ENCODE results near the gene BBOX1.
"Not testable (repeated sequence)": the region's sequence is repeated elsewhere in the genome, so short reads cannot be mapped to it uniquely, and the experiment has no call there.

Gene BBOX1

DNA sequence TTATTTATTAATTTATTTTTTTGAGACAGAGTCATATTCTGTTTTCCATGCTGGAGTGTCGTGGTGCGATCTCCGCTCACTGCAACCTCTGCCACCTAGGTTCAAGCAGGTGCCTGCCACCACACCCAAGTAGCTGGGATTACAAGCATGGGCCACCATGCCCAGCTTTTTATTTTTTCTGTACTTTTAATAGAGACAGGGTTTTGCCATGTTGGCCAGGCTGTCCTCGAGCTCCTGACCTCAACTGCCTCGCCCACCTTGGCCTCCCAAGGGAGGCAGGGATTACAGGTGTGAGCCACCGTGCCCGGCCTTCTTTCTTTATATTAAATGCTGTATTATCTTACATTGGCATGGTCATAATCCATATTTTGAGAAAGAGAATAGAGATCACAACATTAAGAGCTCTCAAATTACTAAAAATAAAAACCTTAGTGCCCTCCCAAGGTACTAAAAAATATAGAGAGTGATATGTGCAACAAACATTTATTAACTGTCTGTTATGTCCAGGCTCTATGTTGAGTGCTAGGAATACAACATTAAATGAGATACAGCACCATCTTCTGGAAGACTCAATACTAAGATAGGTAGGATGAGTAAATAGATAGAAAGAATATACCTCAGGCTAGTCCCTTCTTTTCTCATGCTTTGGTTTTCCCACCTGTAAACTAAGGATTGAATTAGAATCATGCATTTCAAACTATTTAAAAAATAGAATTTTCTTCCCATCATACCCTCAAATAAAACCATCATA, 84.1 kb downstream of the BBOX1 start:
- DNase-seq, result no peak

DNA sequence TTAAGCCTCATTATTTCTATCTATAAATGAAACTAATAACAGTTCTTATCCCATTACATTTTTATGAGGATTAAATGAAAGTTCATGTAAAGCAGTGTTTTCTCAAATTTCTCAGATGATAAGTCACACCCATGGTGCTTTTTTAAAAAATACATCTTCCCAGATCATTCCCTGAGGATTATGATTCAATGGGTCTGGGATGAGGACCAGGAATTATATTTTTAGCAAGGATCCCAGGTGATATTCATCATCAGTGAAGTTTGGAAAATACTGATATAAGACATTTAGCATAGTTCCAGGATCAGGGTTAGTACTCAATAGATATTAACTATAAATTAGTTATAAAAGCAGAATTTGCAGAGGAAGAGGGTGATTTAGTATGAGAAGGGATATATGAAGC, 89.1 kb downstream of the BBOX1 start:
- no peak for DNase-seq

GRCh38 chr11:27130806-27131205, 90.2 kb downstream of the BBOX1 start:
- DNase-seq, result no peak

DNA sequence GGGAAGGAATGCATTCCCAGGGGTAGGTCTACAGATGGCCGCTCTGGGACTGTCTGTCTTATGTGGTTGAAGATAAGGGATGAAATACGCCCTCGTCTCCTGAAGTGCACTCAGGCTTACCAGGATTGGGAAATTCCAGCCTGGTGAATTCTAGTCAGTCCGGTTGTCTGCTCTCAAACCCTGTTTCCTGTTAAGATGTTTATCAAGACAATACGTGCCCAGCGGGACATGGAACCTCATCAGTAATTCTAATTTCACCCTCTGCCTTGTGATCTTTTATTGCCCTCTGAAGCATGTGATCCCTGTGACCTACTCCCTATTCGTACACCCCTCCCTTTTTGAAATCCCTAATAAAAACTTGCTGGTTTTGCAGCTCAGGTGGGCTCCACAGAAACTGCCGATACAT, 95.3 kb downstream of the BBOX1 start:
- DNase-seq, result not testable (repeated sequence)

- DNase-seq, result no peak
Observed at GRCh38 chr11:27138716-27139115, 98.1 kb downstream of the BBOX1 start.

DNA sequence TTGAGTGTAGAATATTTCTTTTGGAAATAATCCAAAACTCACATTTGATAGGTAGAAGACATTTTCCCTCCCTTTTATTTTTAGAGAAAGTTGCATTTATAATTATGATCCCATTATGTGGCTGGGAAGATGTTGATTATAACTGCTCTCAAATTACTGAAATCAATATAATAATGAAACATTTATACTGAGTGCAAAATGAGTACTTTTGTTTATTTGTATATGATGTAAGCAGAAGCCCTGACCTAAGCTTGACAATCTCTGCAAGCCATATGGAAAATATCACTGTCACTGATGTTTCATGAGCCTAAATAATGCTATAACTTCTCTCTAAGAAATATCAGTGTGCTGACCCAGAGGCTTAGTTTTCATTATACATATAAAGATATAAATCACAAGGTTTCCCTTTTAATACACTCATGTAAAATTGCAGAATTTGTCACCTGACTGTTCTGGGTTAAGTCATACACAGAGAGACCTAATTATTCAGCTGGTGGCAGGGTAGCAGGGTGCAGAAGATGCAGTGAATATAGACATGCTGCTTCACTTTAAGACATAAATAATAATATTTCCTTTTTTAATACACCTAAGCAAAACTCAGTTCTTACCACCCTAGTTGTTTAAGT, 99.2 kb downstream of the BBOX1 start:
- no peak for DNase-seq

- DNase-seq, result no peak
Observed at GRCh38 chr11:27141576-27141975, 101.0 kb downstream of the BBOX1 start.

GRCh38 chr11:27147916-27148315, 107.3 kb downstream of the BBOX1 start:
- DNase-seq, result no peak

- DNase-seq, result no peak
Observed at GRCh38 chr11:27148506-27148905, 107.9 kb downstream of the BBOX1 start.

GRCh38 chr11:27150098-27150497, 109.5 kb downstream of the BBOX1 start:
- DNase-seq, result no peak

DNA sequence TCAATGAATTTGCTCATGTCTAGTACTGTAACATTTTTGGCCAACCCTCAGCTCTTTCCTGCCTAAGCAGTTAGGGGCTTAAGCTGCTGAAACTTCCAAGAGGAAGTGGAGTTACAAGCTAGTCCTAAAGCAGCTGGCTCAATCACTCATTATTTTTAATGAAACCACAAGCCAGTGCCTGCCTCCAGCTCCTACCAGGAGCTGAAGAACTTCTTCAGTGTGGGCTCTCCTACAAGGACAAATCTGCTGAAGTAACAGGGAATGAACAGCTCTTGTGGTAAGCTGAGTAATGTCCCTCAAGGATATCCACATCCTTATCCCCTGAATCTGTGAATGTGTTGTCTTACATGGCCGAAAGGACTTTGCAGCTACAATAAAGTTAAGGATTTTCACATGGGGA, 112.5 kb downstream of the BBOX1 start:
- no peak for DNase-seq

GRCh38 chr11:27158456-27159334, 118.1 kb downstream of the BBOX1 start:
- DNase-seq, result peak; percentile 19

- DNase-seq, result no peak
Observed at GRCh38 chr11:27159335-27159679, 118.7 kb downstream of the BBOX1 start.

DNA sequence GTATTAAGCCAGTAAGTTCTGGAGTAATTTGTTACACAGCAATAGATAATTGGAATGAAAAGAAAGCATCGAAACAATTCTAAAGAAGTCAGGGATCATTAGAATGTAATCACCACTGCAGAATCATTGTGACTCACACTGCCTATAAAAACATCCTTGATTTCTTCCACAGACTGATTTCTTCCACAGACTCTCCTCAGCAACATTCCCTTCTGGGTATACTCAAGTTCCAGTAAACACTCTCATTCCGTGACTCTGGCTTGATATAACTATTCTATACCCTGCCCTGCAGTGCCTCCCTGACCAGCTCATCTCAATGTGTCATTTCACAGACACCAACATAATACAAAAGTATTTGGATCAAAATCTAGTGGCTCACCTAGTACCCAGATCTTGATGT, 120.5 kb downstream of the BBOX1 start:
- DNase-seq, result no peak

DNA sequence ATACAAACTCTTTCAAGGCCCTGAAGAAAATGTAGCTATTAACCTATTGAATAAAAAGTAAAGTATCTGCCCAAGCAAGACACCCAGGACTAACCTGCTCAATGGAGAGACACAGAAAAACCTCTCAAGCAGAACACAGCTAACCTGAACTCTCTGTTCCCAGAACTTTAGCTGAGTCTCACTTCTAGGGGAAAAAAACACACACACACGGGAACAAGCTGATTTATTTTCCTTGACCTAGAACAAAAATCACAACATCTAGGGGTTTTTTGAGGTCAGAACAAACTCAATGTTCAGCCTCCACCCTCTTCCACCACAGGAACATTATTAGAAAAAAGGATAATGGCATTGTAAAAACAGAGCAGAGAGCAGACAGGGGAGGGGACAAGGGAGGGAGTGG, 121.6 kb downstream of the BBOX1 start:
- DNase-seq, result no peak

- no peak for DNase-seq
Observed at GRCh38 chr11:27166130-27166529, 125.5 kb downstream of the BBOX1 start.

DNA sequence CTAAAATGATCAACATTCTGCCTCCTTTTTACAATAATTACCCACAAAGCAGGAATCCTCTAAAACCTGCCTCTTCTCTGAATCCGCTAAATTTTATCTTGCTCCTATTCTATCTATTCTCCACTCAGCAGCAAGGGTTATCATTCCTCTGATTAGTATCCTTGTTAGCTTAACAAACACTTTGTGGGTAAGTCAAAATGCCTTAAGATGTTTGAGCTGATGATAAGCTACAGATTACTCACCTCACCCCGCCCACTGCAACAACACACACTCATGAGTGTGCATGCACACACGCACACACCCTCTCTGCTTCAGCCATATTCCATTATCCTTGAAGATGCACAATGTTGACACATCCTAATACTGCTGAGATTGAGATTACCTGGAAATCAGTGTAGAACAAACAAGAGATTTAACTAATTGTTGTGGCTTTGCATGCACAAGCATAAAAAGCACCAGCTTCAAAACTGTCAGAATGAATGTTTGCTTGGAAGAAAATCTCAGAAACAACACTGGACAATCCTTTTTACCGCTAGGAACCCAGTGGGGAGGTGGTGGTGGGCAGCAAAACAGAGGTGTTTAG, 130.9 kb downstream of the BBOX1 start:
- DNase-seq, result no peak

- no peak for DNase-seq
Observed at GRCh38 chr11:27173545-27173944, 132.9 kb downstream of the BBOX1 start.

DNA sequence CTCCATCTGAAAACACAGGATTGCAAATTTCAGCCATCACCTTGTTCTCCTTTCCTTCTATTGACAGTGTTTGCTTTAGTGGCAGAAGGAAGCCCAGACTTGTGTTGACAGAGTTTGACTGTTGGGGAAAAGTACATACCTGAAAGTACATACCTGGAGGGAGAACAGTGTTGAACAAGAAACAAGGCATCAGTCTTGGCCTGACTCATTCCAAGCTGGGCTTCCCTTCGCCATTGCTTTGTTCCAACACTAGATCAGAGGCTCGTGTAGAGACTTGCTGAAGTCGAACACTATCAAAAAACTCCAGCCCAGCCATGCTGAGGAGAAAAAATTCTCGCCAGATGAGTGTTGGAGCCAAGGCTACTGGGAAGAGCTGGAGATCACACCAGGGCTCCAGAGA, 133.4 kb downstream of the BBOX1 start:
- DNase-seq, result no peak

DNA sequence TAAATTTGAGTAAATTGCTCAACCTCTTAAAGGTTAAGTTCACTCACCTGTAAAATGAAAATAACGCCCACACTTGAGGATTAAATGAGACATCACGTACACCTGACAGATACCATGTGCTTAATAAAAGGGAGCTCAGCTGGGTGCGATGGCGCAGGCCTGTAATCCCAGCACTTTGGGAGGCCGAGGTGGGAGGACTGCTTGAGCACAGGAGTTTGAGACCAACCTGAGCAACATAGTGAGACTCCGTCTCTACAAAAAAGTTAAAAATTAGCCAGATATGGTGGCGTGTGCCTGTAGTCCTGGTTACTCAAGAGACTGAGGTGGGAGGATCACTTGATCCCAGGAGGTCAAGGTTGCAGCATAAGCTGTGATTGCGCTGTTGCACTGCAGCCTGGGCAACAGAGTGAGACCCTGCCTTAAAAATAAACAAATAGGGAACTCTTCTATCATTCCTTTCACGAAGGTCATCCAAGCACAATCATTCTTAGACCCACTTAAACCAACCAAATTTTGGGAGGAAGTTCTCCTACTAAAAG, 134.1 kb downstream of the BBOX1 start:
- DNase-seq, result no peak

DNA sequence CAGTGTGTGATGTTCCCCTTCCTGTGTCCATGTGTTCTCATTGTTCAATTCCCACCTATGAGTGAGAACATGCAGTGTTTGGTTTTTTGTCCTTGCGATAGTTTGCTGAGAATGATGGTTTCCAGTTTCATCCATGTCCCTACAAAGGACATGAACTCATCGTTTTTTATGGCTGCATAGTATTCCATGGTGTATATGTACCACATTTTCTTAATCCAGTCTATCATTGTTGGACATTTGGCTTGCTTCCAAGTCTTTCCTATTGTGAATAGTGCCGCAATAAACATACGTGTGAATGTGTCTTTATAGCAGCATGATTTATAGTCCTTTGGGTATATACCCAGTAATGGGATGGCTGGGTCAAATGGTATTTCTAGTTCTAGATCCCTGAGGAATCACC, 134.9 kb downstream of the BBOX1 start:
- not testable (repeated sequence) for DNase-seq
